ENCODE results near the gene MBP.

MBP gene

DNA sequence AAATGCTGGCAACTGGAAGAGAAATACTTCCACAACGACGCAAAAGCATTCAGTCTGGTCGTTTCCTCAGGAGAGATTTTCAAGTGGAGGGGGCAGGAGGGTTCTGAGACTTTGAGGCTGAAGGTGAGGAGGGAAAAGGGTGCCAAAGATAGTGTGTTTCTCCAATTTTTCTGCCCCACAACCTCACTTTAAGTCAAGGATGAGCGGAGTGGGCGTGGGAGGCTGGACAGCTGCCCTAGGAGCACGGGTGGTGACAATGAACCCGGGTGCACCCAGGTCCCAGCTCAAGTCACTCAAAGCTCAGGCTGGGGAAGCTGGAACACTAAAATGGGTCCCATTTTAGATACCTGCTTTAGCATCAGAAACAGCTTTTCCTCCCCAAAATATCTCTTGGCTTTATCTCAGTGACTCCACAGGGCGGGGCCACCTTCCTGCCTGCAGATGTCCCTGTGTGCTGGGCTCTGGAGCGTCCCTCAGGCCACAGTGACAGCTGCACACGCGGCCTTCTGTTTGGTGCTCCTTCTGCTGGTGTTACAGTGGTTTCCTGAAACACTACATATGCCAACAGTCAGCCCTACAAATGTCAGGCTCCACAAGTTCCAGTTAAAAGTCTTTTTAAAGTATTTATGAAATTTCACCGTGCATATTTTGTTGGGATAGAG lies 1.4 kb upstream of the MBP start:
- DNase-seq, result peak; percentile 37

DNA sequence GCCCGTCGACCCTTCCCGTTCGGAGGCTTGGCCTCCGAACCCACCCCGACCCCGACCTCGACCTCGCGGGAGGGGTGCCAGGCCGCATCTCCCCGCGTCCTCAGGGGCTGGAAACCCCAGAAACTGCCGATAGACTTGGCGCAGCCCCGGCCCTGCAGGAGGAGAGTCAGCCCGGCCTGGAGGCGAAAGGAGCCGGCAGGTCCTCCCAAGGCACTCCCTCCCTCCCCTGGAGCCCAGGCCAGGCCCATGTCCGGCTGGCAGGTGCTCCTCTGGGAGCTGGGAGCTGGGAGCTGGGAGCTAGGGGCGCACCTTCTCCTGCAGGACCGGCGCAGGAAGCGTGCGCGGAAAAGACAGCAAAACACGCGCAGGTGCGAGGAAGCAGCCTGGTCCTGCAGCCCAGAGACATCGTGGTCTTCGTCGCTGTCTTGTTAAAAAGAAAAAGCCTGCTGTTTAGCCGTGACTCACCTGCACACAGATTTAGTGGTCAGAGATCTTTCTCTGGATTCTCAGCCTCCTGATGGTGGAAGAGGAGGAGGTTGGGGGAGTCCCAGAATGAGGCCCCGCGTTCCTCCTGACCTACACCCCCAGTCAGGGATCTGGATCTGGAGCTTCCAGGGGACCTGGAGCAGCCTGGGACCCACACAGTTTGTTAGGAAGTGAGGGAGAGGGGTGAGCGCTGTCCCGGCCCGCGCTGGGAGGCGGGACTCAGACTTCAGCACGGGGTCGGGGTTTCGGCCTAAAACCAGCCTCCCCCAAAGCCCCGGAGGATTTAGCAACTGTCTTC lies 660 bp upstream of the MBP start:
- no peak for DNase-seq

DNA sequence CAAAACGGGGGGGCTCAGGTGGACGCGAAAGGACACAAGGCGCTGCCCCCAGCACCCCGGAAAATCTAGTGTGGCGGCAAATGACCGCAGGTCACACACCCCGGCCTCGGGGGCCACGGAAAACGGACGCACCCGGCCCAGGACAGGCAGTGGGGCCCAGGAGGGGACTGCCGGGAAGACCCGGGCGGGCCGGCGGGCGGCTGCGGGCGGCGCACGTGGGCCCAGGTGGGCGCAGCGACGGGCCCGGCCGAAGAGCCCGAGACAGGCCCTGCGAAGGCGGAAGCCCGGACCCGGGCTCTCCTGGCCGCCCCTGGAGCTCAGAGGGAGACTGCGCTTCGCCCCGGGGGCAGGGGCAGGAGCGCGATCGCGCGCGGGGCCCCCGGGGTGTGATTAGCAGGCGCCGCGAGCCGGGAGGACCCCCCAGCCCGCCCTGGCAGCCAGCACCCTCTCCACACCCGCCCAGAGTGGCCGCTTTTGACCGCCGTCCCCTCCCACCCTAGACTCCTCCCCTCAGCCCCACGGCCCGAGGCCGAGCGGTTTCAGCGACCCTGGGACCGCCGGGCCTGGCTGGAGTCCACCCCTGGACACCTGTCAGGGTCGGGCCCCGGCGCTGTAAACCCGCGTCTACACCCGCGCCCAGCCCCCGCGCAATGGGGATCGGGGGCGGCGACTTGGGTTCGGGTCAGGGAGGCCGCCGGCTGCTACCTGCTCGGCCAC lies 773 bp downstream of the MBP start:
- DNase-seq, result peak; percentile 49

DNA sequence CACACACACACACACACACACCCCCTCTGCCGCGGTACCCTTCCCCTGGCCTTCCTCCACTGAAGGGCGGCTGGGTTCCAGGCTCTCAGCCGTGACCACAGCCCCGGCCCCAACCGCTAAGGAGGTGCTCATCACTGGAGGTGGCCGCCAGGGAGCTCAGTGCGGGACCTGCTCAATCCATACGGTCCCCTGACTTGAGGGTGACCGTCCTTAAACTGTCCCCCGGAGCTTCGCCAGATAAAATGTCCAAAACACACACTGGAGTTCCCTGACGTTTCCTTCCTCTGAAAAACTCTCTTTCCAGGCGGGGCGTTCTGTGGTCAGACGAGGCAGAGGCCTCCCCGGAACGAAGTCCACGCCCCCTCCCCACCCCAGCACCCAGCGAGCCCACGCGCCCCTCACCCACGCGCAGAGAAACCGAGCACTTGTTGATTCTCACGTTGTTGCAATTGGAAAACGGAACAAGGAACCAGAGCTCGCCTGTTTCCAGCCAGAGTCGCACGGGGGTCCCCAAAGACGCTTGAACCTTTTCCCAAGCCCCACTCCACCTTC lies 1.4 kb downstream of the MBP start:
- DNase-seq, result peak; percentile 66

DNA sequence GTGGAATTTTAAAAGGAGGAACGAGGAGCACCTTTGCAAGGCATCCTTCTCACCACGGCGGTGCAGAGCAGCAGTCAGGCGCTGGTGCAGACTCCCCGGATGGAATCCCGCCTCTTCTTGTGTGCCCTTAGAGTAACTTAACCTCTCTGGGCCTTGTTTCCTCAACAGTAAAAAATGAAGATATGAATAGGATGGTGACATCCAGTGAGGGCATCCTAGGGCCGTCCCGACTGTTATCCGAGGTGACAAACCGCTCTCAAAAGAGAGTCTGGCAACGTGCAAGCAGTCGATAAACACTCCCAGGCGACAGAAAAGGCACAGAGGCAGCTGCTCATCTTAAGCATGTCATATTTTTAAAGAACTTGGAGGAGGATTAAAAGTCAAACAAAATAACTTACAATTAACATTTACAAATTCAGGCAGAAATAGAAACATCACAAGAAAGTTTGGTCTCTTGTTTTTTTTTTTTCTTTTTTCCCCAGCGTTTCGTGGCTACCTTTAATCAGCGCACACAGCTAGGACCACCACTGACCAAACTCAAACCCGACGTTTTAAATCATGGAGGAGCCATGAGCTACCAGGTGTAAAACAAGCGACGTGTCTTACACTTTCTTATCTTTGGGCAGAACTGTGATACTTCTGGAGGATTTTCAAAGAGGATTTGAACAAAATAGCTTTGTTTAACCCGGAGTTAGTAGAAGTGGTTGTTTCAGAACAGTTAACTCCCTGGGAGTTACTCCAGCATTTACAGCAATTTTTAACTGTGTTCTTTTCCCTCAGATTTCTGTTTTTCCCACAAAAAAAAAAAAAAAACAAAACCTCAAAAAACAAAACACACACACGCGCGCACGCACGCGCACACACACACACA lies 2.1 kb downstream of the MBP start:
- DNase-seq, result no peak

DNA sequence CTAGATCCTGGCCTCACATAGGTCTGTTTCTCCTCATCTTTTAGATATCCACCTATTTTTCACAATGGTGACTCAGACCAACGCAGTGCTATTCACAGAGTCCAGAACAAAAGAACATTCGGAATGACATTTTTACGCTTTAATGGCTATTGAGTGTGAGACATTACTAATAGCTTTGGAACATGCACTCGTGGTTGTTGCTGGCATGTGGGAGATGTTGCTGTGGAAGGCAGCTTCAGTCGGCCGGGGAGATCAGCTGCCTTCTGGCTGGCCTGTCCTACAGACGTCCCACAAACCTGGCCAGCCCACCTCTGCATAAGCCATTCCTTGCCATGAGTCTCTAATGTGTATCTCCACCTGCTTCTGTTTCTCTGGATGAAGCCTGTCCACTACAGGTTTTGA lies 3.4 kb downstream of the MBP start:
- no peak for DNase-seq

DNA sequence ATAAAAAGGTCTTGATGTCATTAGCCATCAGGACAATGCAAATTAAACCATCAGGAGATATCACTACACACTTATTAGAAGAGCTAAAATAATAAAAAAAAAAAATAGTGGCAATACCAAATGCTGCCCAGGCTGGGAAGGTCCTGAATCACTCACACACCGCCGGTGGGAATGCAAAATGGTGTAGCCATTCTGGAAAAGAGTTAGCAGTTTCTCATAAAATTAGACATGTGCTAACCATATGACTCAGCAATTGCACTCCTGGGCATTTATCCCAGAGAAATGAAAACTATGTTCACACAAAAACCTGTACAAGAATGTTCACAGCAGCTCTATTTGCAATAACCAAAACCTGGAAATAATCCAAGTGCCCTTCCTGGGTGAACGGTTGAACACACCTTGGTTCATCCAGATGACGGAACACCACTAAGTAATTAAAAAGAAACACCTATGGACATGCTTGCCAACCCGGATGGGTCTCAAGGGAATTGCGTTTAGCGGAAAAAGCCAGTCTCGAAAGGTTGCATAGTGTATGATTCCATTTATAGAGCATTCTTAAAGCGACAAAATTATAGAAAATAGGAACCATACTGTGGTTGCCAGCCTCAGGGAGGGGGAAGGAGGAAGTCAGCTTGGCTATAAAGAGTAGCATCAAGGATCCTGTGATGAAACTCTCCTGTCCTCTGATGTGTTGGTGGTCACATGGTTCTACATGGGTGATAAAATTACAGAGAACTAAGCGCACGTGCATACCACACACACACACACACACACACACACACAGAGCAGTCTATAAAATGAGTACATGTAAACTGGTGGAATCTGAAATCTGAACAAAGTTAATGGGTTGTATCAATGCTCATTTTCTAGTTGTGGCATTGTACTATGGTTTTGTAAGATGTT lies 4.6 kb downstream of the MBP start:
- peak; percentile 43 for DNase-seq

DNA sequence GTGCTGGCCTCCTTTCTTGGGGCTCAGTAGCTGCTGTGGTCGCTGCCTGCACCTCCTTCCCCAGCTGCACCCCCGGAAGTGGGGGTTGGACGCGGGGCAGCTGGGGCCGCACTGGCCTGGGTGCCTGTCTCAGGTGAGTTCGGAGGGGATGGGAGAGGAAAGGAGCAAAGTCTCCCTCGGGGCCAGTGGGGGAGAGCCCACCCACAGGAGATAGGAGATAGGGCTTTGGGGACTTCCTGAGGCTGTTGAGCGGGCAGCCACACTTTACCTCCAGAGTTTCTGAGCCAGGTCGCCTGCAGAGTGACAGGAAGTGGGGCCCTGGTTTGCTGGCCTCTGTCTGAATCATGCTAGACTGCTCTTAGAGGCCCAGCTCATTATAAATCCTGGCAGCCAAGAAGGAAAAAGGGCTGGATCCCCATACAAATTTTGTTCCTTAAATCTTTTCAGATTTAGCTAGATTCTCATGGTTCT lies 8.1 kb downstream of the MBP start:
- DNase-seq, result peak; percentile 74

DNA sequence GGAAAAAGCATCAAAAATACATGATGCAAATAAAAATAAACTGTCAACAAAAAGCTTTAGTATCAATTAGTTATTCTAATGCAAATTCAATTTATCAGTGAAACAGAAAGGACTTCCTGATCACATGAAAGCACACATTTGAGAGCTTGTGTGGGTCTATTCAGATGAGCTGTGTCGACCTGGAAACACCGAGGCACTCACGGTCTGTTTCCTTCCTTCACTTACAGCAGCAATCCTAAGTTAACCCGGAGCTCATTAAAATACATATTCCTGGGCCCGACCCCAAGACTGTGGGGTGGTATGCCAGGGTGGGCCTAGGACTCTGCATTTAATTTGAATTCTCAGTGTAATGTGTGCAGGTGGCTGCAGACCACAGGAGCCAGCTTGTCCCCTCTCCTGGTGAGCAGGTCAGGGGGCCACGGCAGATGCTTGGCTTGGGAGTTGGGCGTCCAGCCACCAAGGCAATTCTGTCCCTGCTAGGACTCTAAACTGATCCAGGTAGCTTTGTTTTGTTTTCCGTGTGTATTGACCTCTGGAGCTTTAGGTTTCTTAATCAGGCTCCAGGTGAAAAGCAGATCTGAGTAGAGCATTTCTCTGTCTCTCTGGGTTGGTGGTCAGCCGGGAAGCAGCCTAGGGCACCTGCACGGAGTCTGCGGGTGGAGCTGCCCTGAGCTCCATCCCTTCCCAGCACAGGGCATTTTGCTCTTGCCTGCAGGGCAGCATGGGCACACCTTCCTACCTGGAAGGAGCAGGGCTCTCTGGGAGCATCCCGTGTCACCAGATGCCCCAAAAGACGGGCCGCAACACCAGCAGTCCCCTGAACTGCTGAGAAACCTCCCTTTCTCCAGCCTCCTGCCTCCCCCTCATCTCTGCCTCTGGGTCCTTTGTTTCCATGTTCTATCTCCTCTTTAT lies 9.0 kb downstream of the MBP start:
- no peak for DNase-seq

DNA sequence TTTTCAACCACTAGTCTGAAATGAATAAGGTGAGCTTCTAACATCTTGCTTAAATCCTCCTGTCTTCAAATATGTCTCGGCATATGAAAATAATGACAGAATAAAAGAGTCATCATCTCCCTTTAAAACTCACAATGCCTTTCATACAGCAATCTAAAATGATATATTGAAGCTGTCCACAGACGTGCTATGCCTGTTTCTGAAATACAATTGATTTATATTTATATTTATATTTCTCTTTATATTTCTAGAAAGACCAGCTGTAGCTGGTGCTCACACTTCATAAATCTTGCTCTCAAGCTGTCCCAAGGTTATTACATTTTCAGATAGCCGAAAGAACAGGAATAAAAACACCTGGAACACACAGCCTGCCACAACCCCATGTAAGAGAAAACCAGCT lies 11.1 kb downstream of the MBP start:
- DNase-seq, result no peak

DNA sequence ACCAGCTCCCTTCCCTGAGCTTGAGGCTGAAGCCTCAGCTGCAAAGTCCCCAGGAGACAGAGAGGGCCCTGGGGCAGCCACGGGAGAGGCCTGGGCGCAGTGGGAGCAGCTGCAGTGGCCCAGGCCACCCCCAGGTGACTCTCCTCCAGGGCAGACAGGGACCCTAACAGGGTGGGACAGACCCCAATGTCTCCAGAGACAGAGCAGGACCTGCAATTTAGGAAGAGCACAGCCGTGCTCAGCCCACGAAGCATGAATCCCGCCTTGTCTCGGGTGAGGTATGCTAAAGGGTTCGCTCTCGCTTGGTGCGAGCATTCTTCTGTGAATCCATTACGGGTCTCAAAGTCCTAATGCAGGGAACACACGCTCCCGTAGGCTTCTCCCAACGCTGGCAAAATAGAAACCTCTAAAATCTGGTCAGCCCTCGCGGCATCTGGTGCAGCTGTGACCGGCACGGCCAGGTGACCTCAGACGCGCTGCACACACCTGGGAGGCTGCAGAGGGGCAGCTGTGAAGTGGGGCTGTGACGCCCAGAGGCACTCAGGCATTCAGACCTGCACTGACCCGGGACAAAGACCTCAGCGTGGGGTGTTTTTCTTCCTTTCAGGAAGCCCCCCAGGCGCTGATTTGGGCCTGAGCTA lies 12.6 kb downstream of the MBP start:
- DNase-seq, result no peak

DNA sequence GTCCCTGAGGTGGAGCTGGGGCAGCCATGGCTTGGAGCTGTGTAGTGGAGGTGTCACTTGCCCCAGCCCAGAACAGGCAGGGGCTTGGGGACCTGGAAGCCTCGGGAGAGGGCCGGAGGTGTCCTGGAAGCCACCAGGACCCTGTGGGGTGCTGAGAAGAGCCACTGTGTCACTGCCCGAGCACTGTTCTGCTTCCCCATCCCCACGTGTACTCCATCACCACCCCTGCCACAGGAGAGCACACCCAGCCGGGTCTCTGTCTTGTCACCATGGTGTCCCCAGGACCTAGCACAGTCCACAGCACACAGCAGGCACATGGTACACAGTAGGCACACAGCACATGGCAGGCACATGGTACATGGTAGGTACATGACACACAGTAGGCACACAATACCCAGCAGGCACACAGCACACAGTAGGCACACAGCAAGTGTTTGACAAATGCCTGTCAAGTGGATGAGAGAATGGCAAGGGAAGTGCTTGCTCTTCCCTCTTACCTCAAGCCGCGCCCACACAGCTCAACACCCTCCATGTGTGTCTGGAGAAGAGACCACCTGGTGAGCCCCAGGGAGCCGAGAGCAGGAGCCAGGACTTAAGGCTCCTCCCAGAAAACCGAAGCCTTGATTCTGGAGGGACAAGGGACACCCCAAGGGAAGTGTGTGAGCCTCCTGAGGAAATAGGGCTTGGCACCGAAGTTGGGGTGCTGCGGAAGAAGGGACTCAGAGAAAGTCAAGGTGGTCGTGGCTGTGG lies 13.3 kb downstream of the MBP start:
- no peak for DNase-seq

DNA sequence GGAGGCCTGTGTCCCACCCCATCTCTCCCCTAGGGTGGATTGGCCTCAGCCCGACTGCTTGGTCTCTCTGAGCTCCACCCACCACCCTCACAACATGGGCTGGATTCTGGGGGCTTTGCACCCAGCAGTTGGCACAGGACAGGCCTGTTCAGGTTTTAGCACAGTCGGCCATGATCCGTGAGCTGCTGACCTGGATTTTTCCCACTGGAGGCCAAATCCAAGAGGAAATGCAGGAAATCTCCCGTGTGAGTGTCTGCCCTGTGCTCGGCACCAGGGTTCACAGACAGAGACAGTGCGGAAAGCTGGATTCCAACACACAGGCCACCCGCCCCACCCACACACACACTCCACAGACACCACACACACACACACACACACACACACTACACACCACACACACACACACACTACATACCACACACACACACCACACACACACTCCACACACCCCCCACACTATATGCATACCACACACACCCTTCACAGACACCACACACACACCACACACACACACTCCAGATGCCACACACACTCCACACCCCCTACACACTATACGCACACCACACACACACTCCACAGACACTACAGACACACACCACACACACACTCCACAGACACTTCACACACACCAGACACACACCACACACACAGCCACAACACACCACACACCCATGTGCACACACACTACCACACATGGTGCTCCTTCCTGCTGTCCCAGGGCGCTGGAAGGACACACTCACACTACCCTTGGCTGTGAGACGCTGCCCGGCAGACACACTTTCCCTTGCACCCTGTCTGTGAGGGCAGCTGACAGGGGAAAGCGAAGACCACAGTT lies 14.1 kb downstream of the MBP start:
- DNase-seq, result no peak

DNA sequence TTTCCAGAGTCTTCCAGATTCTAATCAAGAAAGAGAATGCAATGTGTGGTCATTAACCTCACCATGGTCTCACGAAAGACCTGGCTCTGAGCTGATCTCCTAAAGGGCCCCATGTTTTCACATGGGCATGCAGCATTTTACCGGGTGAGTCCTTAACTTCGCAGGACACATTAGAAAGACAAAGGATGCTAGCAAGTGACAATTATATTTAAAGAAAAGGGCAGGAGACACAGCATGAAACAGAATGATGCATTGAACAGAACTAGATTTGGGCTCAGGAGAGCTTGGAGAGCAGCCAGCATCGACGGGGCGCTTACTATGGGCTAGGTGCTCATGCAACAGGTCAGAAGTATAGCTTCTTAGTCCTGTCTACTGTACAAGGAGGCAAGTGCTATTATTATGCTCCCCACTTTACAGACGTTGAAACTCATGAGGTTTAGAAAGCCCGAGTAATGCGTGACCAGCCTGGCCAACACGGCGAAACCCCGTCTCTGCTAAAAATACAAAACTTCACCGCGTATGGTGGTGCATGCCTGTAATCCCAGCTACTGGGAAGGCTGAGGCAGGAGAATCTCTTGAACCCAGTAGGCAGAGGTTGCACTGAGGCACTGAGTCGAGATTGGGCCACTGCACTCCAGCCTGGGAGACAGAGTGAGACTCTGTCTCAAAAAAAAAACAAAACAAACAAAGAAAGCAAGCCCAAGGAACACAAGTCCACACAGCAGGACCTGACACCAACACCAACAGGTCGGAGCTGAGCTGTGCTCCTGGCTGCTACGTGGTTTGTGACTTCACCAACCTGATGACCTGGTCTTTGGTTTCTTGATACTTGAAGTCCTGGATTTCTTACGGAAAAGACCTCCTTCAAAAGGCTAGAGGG lies 16.1 kb downstream of the MBP start:
- DNase-seq, result no peak

DNA sequence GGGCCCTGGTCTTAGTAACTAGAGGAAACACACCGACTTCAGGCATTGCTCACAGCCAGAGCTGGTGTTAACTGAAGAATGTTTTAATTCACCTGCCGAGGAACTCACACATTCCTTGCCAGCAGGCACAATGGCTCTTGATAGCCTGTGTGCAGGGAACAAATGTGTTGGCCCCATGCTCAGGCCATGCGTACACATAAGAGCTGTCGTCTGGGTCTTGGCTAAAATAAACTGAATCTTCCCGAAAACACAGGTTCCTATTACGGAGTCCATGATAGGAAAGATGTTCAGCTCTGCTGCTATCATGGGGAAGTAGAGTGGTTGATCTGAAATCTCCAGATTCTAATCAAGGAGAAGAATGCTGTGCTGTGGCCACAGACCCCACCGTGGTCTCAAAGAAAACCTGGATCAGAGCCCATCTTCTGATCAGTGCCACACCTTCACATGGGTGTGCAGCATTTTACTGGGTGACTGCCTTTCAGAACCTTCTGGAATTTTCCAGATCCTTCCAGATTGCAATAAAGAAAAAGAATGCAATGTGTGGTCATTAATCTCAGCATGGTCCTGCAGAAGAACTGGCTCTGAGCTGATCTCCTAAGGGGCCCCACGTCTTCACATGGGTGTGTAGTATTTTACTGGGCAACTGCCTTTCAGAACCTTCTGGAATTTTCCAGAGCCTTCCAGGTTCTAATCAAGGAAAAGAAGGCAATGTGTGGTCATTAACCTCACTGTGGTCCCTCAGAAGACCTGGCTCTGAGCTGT lies 17.2 kb downstream of the MBP start:
- no peak for DNase-seq
